ENCODE data around the gene CCNC.

The CCNC gene

DNA sequence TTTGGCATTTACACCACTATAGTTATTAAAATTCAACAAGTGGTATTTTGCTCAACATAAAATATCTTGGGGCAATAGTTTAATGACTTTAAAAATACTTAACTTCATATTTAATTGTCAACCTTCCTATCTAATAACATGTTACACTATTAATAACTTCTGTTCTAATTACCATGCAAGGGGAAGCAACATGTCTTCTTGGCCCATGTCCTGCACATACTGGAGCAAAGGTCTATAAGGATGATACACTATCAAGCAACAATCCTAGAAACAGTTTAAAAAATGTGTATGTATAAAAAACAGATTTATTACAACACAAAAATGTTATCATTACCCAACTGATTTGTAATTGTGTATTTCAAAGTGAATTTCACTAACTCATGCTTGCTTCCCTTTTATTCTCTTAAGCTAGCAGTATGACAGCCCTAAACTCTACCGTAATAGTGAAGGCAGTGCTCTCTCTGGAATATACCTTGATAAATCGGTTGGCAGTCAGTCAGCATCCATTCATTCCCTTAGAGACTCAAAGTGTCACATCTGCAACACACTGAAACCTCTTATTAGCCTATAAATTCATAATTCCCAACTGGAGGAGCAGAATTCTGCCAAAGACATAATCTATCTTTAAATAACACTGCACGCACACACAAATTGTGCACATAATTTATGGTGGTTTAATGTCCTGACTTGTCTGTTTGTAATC lies 18.3 kb downstream of the CCNC start:
- H3K4me1 ChIP-seq: no peaks in the 10 kb centered on the region
- H3K4me3 ChIP-seq: no peak overlapping the region
- H3K27ac ChIP-seq: no peak overlapping the region
- peaks cover 75% of the 10 kb centered on the region for H3K36me3 ChIP-seq
- no peak overlapping the region for H3K4me2 ChIP-seq
- H4K20me1 ChIP-seq: peaks cover 9% of the 10 kb centered on the region; the same call in 1 of the 2 replicates
- no peak overlapping the region for H3K9ac ChIP-seq
- no peaks in the 10 kb centered on the region for H3K27me3 ChIP-seq
- no peaks in the 10 kb centered on the region for H3K9me3 ChIP-seq
- no peak for TF ChIP-seq Cebpa-rat (IDR thresholded peaks at IDR 0.05)

DNA sequence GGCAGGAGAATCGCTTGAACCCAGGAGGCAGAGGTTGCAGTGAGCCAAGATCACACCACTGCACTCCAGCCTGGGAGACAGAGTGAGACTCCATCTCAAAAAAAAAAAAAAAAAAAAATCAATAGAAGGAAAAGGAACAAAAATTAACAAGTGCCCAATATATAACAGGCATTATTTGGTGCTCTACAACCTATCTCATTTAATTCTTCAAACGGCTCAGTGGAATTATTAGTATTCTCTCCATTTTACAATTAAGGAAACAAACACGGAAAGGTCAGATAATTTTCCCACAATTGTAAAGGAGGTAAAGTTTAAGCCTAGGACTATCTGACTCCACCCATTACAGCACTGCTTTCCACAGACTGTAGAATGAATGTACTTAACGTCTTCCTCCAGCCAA lies 19.8 kb downstream of the CCNC start:
- Histone ChIP-seq H3K27ac (no peak overlapping the region), H4K20me1 (peaks cover 9% of the 10 kb centered on the region; the same call in 1 of the 2 replicates), H3K36me3 (peaks cover 69% of the 10 kb centered on the region), H3K9ac (no peak overlapping the region), H3K9me3 (no peaks in the 10 kb centered on the region), H3K4me1 (no peaks in the 10 kb centered on the region), H3K4me2 (no peak overlapping the region), H3K4me3 (no peak overlapping the region), H3K27me3 (no peaks in the 10 kb centered on the region)
- TF ChIP-seq Cebpa-rat (IDR thresholded peaks at IDR 0.05): no peak

DNA sequence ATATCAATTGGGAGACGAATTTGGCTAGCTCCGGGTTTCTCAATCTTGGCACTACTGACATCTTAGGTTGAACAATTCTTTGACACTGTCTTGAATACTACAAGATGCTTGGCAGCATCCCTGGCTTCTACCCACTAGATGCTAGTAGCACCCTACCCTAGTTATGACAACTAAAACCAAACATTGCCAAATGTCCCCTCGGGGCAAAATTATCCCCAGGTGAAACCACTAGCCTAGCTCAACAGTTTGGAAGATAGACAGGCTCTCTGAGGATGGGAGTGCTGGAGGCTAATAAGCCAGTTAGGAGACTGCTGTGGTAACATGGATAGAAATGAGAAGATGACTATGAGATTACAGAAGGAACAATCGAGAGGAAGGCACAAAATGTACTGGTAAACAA lies 20.9 kb downstream of the CCNC start:
- Histone ChIP-seq H3K27ac (no peak overlapping the region), H3K4me1 (no peaks in the 10 kb centered on the region), H4K20me1 (peaks cover 5% of the 10 kb centered on the region; the same call in 1 of the 2 replicates), H3K9ac (no peak overlapping the region), H3K4me2 (no peak overlapping the region), H3K9me3 (no peaks in the 10 kb centered on the region), H3K4me3 (no peak overlapping the region), H3K27me3 (no peaks in the 10 kb centered on the region), H3K36me3 (peaks cover 68% of the 10 kb centered on the region)
- no peak for TF ChIP-seq Cebpa-rat (IDR thresholded peaks at IDR 0.05)

DNA sequence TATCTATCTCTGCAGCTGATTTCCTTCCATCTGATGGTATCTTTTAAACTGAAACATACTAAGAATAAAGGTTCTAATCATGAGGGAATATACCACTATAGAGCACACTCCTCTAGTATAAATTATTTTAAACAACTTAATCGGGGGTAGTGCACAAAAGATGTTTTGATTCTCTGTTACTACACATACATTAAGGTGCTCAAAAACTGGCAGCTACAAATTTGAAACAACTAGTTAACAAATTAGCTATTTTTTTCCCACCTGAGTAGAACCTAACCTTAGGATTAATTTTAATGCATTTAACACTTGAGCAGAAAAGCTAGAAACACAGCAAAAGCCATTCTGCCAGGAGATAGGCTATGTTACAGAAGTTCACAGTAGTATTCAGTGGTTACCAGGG lies 23.0 kb downstream of the CCNC start:
- H3K4me3 ChIP-seq: no peak overlapping the region
- H4K20me1 ChIP-seq: no peaks in the 10 kb centered on the region; the same call in 1 of the 2 replicates
- no peaks in the 10 kb centered on the region for H3K9me3 ChIP-seq
- TF ChIP-seq Cebpa-rat (IDR thresholded peaks at IDR 0.05): no peak
- H3K36me3 ChIP-seq: peaks cover 82% of the 10 kb centered on the region
- H3K9ac ChIP-seq: no peak overlapping the region
- H3K4me1 ChIP-seq: no peaks in the 10 kb centered on the region
- no peaks in the 10 kb centered on the region for H3K27me3 ChIP-seq
- H3K4me2 ChIP-seq: no peak overlapping the region
- H3K27ac ChIP-seq: no peak overlapping the region

DNA sequence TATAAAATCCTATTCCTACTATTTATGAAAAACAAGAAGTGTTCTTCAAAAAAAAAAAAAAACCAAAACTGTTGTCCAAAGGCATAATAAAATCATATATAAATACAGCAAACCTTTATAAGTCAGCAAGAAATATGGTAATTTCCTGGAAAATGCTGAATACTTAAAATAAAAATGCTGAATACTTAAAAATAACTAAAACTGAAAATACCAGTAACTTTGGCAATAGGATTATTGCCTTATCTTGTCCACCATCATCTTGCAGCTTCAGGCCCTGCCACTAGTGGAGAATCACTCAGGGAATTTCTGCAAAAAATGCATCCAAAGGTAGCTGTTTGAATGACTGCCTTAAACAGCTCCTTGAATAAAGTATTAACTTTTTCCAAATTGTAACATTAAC lies 24.5 kb downstream of the CCNC start:
- H3K36me3 ChIP-seq: peaks cover 75% of the 10 kb centered on the region
- H3K4me3 ChIP-seq: no peak overlapping the region
- H3K4me2 ChIP-seq: no peak overlapping the region
- no peak overlapping the region for H3K27ac ChIP-seq
- no peaks in the 10 kb centered on the region for H3K4me1 ChIP-seq
- H3K27me3 ChIP-seq: no peaks in the 10 kb centered on the region
- TF ChIP-seq Cebpa-rat (IDR thresholded peaks at IDR 0.05): no peak
- H3K9me3 ChIP-seq: no peaks in the 10 kb centered on the region
- H4K20me1 ChIP-seq: no peaks in the 10 kb centered on the region; the same call in 1 of the 2 replicates
- H3K9ac ChIP-seq: no peak overlapping the region

DNA sequence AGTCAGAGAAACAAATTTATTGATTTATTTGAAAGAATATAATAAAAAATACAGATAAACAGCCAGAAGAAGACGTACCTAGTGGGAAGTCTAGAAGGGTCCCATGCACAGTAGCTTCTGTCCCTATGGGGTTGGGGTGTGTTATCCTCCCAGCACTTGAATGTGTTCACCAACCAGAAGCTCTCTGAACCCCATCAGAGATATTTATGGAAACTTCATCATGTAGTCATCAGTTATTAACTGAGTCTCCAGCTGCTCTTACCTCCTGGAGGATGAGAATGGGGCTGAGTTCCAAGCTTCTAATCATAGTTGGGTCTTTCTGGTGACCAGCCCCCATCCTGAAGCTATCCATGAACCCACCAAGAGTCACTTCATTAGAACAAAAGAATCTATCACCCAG lies 37.8 kb downstream of the CCNC start:
- H4K20me1 ChIP-seq: no peaks in the 10 kb centered on the region
- H3K4me3 ChIP-seq: no peak overlapping the region
- TF ChIP-seq Cebpa-rat (IDR thresholded peaks at IDR 0.05): no peak
- no peaks in the 10 kb centered on the region for H3K4me1 ChIP-seq
- H3K4me2 ChIP-seq: no peak overlapping the region
- H3K36me3 ChIP-seq: peaks cover 25% of the 10 kb centered on the region
- H3K9me3 ChIP-seq: no peaks in the 10 kb centered on the region
- H3K27ac ChIP-seq: no peak overlapping the region
- H3K27me3 ChIP-seq: no peaks in the 10 kb centered on the region
- H3K9ac ChIP-seq: no peak overlapping the region

DNA sequence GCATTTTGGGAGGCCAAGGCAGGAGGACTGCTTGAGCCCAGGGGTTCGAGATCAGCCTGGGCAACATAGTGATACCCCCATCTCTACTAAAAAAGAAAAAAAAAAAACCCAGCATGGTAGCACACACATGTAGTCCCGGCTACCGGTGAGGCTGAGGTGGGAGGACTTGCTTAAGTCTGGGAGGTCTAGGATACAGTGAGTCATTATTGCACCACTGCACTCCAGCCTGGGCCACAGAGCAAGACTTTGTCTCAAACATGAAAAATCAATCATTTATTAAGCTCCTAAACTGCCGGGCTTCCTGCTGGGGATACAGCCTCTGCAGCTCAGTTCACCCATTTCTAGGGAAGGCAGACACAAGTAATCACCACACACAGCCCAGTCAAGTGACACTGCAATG lies 45.9 kb downstream of the CCNC start:
- Histone ChIP-seq H3K9ac (no peak overlapping the region), H3K27ac (no peak overlapping the region), H4K20me1 (no peaks in the 10 kb centered on the region), H3K4me3 (no peak overlapping the region), H3K4me2 (no peak overlapping the region), H3K36me3 (no peaks in the 10 kb centered on the region), H3K9me3 (no peaks in the 10 kb centered on the region), H3K4me1 (peaks cover 12% of the 10 kb centered on the region), H3K27me3 (no peaks in the 10 kb centered on the region)
- no peak for TF ChIP-seq Cebpa-rat (IDR thresholded peaks at IDR 0.05)

DNA sequence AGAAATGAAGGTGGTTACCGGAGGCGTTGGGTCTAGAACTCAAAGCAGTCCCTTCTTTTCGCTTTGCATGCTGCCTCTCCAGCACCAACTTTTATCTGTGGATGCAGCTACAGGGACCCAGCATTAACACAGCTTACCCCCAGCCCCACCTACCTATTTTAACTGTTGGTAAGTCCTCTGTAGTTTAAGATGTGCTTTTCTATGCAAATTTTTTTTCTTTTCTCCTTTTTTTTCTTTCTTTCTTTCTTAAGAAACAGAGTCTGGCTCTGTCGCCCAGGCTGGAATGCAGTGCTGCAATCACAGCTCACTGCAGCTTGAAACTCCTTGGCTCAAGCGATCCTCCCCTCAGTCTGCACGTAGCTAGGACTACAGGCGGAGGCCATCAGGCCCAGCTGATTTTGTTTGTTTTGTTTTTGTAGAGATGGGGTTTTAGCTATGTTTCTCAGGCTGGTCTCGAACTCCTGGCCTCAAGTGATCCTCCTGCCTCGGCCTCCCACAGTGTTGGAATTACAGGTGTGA lies 46.8 kb downstream of the CCNC start:
- Histone ChIP-seq H3K36me3 (no peaks in the 10 kb centered on the region), H3K9me3 (no peaks in the 10 kb centered on the region), H3K27me3 (no peaks in the 10 kb centered on the region), H3K4me3 (peak overlapping the region; percentile 78), H3K4me1 (peaks cover 12% of the 10 kb centered on the region), H3K4me2 (peak overlapping the region; percentile 88), H3K9ac (peak overlapping the region; percentile 77), H4K20me1 (no peaks in the 10 kb centered on the region), H3K27ac (peak overlapping the region; percentile 78)
- no peak for TF ChIP-seq Cebpa-rat (IDR thresholded peaks at IDR 0.05)

DNA sequence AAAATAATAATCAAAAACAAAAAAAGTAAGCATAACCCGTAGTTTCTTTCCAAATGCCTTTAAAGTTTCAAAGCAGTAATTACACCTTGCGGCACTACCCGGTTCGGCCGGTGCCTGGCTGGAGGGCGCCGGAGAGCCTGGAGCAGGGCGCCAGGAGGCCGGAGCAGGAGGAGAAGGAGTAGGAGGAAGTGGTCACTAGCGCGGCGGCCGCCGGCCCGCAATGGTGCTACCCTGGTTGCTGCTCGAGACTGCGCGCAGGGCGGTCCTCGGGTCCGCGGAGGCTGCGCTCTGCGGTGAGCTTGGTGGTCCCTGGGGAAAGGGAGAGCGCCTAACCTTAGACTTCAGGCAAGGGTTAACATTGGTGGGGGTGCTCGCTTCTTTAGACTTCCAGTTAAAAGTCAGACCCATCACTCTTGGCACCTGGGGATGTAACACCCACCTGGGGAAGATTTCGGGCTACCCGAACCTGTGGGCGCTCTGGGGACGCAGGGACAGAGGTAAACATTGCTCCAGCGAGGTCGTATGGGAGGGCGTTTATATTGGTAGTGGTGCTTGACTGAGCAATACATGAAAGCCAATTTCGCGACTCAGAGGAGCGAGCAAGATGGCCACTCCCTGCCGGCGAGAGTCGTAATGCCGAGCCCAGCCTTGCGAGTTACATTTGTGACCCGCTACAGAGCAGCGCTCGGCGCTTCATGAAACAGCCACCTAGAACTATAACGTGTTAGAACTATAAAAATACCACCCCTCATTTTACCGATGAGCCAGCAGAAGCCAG lies 47.4 kb downstream of the CCNC start:
- peak overlapping the region; percentile 78 for H3K4me3 ChIP-seq
- H3K27ac ChIP-seq: peak overlapping the region; percentile 78
- TF ChIP-seq Cebpa-rat (IDR thresholded peaks at IDR 0.05): no peak
- H3K4me2 ChIP-seq: peak overlapping the region; percentile 88
- H4K20me1 ChIP-seq: no peaks in the 10 kb centered on the region
- H3K36me3 ChIP-seq: no peaks in the 10 kb centered on the region
- H3K9ac ChIP-seq: peak overlapping the region; percentile 77
- H3K27me3 ChIP-seq: no peaks in the 10 kb centered on the region
- H3K9me3 ChIP-seq: no peaks in the 10 kb centered on the region
- H3K4me1 ChIP-seq: peaks cover 12% of the 10 kb centered on the region

DNA sequence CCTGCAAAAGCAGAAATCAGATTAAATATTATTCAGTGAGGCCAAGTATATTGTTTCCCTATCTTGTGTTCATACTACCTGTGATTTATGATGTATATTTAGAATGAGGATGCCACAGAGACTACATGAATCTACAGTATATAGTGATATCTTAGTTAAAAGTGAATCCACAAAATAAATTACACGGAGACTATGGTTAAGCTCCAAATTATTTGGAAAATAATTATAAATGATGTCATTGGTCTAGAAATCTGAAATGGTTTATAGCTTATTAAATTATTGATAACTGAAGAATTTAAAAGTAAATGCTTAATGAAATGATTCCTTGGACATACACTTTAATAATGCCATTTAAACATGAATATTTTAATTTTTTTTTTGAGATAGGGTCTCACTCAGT lies 49.0 kb downstream of the CCNC start:
- Histone ChIP-seq H3K9ac (no peak overlapping the region), H3K4me3 (no peak overlapping the region), H4K20me1 (no peaks in the 10 kb centered on the region), H3K27ac (no peak overlapping the region), H3K4me2 (0 out of 2 replicates have a peak overlapping the region, but pooled peaks have one; percentile 88), H3K9me3 (no peaks in the 10 kb centered on the region), H3K4me1 (peaks cover 13% of the 10 kb centered on the region), H3K36me3 (no peaks in the 10 kb centered on the region), H3K27me3 (no peaks in the 10 kb centered on the region)
- no peak for TF ChIP-seq Cebpa-rat (IDR thresholded peaks at IDR 0.05)
